GM21381 (cell line): ENCODE measurements around the gene NPRL2.
A peak's percentile ranks its signal among the peaks of the same experiment; 100 is the strongest.

Source experiments
- ATAC-seq: cut with Tn5 transposase; IDR thresholded peaks from one replicate; pipeline ENCODE4 v1.9.1; 2021; ENCODE audit warnings: mild to moderate bottlenecking, moderate library complexity; ENCODE audit not compliant: unreplicated experiment

Gene NPRL2

GRCh38 chr3:50351323-50351697, 735 bp upstream of the NPRL2 start:
- no peak for ATAC-seq

- ATAC-seq: no peak
Measured at GRCh38 chr3:50350213-50350526, 405 bp downstream of the NPRL2 start.

- no peak for ATAC-seq
Measured at GRCh38 chr3:50347187-50347813, 3.3 kb downstream of the NPRL2 start.

GRCh38 chr3:50345586-50346234, 4.9 kb downstream of the NPRL2 start, which contains the start of gene ZMYND10:
Gene ZMYND10 (minus strand): TSS chr3:50345732. CDS start chr3:50345579, 153 bp downstream.
- ATAC-seq: no peak

GRCh38 chr3:50345008-50345407, 5.6 kb downstream of the NPRL2 start:
- ATAC-seq: no peak

- no peak for ATAC-seq
Measured at GRCh38 chr3:50342813-50343633, 7.6 kb downstream of the NPRL2 start.

- no peak for ATAC-seq
Measured at GRCh38 chr3:50341996-50342650, 8.5 kb downstream of the NPRL2 start.

GRCh38 chr3:50341537-50341936, 9.0 kb downstream of the NPRL2 start:
- ATAC-seq: no peak

GRCh38 chr3:50340448-50341329, 9.9 kb downstream of the NPRL2 start, which contains the start of gene RASSF1:
Gene RASSF1 (minus strand): TSS chr3:50340836. CDS start chr3:50340805, 31 bp downstream.
- no peak for ATAC-seq

- no peak for ATAC-seq
Measured at GRCh38 chr3:50340147-50340447, 10.5 kb downstream of the NPRL2 start.

GRCh38 chr3:50339485-50340146, 11.0 kb downstream of the NPRL2 start:
- ATAC-seq: no peak

GRCh38 chr3:50338965-50339364, 11.6 kb downstream of the NPRL2 start:
- no peak for ATAC-seq

- peak; percentile 77 for ATAC-seq
Measured at GRCh38 chr3:50337175-50337861, 13.3 kb downstream of the NPRL2 start.

- ATAC-seq: peak; percentile 27
Measured at GRCh38 chr3:50336452-50337174, 14.0 kb downstream of the NPRL2 start.

GRCh38 chr3:50334339-50335075, 16.1 kb downstream of the NPRL2 start:
- ATAC-seq: no peak

GRCh38 chr3:50333744-50334328, 16.7 kb downstream of the NPRL2 start:
- no peak for ATAC-seq

- ATAC-seq: no peak
Measured at GRCh38 chr3:50331364-50331907, 19.1 kb downstream of the NPRL2 start.
